ENCODE results near the gene S100P.

The S100P gene

DNA sequence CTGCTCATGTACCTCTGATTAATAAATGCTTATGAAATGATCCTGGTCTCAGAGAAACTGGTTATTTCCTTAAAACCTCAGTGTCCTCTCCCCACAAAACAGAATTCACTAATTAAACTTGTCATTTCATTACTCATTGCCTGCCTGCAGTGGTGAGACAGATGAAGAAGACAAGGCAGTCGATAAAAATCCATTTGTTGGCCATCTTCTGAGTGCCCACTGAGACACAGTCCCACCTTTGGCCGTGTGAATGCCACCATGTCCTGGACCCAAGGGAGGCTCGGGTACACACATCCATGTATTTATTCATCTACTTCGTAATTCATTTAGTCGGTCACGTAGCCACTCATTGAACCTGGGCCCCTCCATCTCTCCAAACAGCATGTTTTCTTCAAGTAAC is 3.5 kb downstream of the S100P start:
- no peak for DNase-seq (ENCODE audit: low spot score)

DNA sequence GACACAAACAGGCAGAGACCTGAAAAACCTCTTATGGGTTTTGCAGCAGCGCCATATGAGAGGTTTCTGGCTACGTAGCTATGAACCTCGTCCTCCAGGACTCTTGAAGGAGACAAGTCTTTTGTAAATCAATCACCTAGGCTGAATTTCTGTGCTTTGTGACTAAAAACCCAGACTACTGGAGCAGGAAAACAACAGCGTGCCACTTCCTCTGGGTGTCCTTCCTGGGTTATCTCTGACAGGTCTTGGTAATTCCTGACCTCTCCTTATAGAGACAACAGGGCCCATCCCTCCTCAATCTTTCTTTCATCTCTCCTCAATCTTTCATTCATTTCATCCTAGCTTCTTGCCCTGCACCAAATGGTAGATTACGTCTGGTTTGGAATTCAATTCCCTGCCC is 5.7 kb downstream of the S100P start:
- DNase-seq (ENCODE audit: low spot score) = no peak

DNA sequence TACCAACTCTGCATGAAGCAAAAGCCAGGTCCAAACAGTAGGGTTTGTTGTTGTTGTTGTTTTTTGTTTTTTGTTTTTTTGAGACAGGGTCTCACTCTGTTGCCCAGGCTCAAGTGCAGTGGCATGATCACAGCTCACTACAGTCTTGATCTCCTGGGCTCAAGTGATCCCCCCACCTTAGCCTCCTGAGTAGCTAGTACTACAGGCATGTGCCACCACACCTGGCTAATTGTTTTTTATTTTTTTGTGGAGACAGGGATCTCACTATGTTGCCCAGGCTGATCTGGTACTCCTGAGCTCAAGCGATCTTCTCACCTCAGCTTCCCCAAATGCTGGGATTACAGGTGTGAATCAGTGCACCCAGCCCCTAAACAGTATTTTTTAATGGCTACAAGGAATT is 6.2 kb downstream of the S100P start:
- DNase-seq (ENCODE audit: low spot score) = no peak

DNA sequence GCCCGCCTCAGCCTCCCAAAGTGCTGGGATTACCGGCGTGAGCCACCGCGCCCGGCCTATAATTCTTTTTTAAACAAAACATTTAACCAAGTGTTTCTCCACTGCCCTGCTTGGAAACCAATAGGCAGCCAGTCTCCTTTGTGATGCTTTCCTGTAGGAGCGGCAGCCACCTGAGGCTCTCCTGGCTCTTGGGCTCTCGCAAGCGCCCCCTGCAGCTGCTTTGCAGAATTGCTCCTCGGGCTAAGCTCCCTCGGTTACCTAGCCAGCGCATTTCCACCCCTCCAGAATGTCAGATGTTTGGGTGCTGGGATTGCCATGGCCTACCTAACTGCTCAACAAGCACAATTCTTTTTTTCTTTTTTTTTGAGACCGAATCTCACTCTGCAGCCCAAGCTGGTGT is 7.7 kb downstream of the S100P start:
- peak; percentile 63 for DNase-seq (ENCODE audit: low spot score)

DNA sequence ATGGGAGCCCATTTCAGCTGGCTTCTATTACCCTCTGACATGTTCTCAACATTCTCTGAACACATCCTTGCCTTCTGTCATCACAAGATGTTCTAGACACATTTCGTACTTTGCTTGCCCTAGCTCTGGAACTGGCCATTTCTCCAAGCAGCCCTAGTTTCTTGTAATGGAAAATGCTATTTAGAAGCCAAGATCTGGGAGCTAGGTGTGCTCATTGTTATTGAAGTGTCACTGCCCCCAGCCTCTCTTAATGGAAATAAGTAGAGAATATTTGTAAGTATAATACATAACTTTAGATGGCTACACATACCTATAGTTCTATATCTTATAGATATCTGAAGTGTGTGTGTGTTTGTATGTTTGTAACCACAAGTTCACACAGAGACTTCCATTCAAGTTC is 9.1 kb downstream of the S100P start:
- no peak for DNase-seq (ENCODE audit: low spot score)

DNA sequence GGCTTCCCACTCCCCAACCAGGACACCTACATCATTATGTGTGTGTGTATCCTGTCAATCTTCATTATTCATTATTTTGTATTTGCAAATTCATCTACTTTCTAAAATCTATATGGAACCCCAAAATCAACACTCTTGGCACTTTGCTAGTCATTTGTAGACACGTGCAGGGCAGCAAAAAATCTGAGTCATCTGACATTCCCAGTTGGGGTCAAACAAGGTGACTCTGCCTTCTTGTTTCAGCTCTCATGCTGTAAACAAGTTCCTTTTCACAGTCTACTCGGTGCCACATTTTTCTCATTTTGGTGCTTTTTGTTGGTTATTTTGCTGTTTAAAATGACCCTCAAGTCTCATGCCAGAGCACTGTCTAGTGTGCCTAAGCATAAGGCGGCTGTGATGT is 10.1 kb downstream of the S100P start:
- DNase-seq (ENCODE audit: low spot score) = no peak

DNA sequence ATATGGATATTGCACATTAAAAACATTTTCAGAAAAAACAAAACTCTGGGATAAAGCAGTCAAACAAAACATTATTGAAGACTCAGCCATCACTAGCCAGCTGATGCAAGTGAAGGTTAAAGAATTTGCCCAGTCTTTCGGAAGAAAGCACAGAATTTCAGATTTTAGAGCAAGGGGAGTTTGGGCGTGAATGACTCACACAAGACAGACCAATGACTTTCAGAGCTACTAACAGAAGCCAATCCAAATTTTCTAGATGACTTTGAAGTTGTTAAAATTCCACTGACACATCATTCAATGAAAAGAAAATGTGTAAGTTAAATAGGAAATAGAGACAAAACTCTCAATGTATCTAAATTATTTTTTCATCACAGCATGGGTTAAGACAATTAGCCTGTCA is 12.0 kb downstream of the S100P start:
- DNase-seq (ENCODE audit: low spot score) = no peak

DNA sequence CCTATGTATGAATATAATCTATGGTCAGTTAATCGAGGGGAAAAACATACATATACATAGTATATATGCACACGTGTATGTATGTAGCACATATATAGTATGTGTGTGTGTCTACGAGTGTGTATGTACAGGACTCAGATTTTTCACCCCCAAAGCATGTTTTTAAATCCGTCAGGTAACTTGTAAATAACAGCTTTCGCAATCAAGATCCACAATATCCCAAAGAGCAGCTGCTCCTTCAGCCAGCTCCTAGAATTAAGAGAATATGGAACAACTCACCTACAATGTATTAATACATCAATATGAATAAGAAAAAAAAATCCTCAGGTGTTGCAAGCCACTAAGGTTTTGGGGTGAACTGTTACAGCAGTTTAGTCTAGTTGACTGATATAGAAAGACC is 12.5 kb downstream of the S100P start:
- no peak for DNase-seq (ENCODE audit: low spot score)

DNA sequence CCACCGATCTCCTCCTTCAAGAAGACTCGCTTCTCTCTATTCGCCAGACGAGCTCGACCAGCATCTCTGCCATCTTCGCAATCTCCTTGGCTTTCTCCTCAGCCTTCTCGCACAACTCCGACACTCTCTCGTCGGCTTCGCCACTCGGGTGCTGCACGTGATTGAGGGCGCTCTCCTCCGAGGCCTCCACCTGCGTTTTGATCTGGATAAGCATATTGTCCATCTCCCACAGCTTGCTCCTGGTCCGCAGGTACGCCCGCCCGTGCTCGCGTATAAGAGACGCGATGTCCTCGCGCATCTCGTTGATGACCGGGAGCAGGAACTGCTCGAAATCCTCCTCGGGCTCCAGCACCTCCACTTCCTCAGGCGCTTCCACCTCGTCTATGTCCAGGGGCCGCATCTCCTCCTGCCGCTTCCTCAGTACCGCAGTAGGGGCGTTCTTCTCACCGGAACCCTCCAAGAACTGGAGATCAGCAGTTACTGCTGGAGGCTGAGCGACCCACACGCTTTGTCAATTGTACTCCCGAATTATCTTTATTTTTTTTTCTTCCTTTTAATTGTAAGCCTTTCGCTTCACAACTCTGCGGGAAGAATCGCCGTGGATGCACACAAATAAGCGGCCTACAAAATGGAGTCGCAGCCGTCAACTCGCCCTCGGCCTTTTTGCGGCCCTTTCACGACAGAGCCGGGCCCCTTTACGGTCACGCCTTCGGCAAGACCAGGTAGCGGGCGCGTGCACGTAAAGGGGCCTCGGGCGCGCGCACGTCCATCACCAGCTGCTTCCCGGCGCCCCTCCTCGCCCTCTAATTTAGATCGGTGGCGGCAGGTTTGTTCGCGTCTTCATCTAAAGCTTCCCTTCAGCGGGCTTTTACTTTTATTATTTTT is 15.8 kb downstream of the S100P start, which contains the start of gene MRFAP1L1:
Gene MRFAP1L1, minus strand, starts transcription at position 636 of the 885 bp plus-strand sequence. Its CDS starts 236 bp downstream, at position 400.
- DNase-seq (ENCODE audit: low spot score) = peak; percentile 79

DNA sequence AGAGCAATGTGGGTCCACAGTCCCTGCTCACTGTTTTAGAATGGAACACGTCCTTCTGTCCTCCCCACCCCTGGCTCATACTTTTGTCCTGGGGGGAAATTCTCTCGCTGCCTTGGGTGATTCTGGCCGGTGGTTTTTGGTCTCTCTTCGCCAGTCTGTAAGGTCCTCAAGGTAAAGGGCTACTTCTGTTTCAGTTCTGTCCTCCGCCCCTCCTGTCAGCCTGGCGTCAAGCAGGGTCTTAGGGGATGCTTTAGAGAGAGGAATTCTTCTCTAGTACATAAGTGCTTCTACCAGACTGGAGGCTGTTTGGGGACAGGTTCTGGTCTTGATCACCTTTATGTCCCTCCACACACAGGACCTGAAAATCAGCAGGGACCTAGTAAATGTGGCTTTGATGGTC is 16.6 kb downstream of the S100P start:
- DNase-seq (ENCODE audit: low spot score) = no peak

DNA sequence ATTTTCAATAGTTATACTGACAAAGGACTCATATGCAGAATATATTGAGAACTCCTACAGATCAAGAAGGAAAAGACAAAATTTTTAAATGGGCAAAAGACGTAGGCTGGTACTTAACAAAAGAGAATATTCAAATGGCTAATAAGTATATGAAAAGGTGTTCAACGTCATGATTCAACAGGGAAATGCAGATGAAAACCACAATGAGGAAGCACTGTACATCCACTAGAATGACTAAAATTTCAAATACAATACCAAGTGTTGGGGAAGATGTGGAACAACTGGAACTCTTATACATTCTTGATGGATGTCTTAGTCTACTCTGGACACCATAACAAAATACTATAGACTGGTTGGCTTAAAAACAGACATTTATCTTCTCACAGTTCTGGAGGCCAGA is 17.3 kb downstream of the S100P start:
- no peak for DNase-seq (ENCODE audit: low spot score)

DNA sequence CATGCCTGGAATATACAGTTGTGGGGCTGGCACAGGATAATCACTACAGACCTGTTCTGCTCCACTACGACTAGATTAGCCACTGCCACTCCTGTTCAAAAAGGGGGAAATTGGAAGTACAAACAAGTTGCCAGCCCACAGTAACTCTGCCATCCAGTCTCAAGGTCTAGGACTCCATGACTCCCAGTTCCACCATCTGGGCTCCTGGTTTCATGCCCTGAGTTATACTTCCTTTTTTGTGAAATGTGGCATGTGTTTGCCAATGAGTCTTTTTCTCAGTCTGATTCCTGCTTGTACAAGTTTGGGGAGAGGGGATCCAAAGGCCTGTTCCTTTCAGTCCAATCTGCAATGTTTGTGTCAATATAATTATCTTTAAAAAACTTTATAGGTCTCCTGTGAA is 21.3 kb downstream of the S100P start:
- DNase-seq (ENCODE audit: low spot score) = no peak

DNA sequence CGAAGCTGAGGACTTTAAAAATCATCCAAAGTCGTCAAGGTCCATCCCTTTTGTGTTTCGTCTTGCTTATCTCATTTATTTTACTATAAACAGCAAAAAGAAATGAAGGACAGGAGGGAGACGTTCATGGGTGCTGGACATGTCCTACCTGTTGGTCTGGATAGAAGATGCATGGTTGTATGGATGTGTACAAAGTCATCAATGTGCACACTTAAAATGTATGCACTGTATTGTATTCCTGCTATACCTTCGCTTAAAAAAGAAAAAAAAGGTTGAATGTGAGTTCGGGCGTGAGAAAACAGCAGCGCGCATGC is 22.0 kb downstream of the S100P start:
- no peak for DNase-seq (ENCODE audit: low spot score)

DNA sequence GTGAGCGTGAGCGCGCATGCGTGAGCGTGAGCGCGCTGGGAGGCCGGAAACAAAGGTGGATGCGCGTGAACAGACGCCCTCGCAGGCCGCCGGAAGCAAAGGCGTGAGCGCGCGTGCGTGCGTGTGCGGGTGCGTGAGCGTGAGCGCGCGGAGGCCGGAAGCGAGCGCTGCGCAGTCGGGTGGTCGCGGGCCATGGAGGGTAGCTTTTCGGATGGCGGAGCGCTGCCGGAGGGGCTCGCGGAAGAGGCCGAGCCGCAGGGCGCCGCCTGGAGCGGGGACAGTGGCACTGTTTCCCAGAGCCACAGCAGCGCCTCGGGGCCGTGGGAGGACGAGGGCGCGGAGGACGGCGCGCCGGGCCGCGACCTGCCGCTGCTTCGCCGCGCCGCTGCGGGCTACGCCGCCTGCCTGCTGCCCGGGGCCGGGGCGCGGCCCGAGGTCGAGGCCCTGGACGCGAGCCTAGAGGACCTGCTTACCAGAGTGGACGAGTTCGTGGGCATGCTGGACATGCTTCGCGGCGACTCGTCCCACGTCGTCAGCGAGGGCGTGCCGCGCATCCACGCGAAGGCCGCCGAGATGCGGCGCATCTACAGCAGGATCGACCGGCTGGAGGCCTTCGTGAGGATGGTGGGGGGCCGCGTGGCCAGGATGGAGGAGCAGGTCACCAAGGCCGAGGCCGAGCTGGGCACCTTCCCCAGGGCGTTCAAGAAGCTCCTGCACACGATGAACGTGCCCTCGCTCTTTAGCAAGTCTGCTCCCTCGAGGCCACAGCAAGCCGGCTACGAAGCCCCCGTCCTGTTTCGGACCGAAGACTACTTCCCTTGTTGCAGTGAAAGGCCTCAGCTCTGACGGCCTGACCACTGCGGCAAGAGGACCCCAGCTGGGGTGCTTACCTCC is 22.6 kb downstream of the S100P start, which contains the start of gene BLOC1S4:
Gene BLOC1S4, plus strand, starts transcription at position 157 of the 894 bp plus-strand sequence. Its CDS starts 36 bp downstream, at position 193.
- peak; percentile 96 for DNase-seq (ENCODE audit: low spot score)

DNA sequence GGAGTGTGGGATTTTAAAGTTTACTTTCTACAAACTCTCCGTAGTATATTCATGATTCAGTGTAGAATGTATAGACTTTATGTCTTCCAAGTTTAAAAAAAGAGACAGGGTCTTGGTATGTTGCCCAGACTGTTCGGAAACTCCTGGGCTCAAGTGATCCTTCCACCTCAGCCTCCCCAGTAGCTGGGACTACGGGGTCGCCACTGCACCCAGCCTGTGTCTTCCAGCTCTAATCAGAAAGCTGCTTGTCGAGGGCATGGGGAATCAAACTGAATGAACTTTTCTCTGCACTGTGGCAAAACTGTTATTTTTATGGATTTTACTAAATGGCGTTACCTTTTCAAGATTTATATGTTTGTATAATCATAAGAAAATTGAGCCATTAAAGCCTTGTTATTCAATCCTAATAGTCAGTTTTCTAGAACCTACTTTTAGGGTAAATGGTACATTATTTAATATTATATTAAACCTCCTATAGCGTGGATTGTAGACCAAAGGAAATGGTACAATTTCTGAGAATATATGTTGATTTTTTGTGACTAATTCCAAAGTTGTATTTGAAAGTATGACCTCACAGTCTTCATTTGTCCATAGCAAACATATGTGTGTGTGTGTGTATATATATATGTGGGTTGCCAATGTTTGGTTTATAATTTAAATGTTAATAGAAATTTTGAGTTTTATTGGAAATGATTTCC is 23.4 kb downstream of the S100P start:
- DNase-seq (ENCODE audit: low spot score) = no peak

DNA sequence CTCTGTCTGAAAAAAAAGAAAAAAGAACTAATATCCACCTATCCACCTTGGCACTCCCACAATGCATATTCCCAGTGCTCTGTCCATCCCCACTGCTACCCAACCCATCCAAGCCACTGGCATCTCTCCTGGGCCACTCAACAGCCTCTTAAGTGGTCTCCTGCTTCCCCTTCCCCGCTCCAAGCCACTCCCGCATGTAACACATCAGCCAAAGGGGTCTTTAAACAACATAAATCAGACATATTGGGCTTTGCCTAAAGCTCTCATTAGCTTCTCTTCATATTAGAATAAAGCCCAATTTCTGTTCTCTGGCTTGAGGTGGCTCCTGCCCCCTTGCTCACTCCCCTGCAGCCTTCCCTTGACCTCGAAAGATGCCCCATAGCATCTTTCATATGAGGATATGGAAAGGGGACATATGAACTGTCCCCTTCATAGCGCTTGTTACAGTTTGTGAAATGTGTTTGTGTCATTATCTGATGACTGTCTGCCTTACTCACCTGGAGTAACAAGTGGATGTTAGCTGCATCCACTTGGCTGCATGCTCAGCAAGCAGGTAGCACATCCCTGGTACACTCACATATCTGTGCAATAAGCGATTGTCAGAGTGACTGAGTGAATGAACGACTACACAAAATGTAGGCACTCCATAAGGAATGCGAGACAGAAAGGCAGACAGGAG is 25.4 kb downstream of the S100P start:
- DNase-seq (ENCODE audit: low spot score) = no peak

DNA sequence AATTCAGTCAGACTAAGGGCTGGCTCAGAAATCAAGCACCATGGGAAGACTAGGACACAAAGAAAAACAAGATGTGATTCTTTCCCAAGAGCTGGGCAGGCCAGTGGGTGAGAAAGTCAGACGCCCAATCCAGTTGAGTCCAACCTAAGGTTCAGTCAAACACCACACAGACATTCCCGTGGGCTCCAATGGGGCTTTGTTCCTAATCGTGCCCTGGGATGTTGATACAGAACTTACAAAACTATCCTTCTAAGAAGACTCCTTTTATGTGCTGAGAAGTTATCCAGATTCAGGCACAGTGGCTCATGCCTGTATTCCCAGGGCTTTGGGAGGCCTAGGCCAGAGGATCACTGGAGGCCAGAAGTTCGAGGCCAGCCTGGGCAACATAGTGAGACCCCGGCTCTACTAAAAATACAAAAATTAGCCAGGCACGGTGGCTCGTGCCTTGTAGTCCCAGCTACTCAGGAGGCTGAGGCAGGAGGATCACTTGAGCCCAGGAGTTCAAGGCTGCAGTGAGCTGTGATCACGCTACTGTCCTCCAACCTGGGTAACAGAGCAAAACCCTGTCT is 26.0 kb downstream of the S100P start:
- DNase-seq (ENCODE audit: low spot score) = no peak

DNA sequence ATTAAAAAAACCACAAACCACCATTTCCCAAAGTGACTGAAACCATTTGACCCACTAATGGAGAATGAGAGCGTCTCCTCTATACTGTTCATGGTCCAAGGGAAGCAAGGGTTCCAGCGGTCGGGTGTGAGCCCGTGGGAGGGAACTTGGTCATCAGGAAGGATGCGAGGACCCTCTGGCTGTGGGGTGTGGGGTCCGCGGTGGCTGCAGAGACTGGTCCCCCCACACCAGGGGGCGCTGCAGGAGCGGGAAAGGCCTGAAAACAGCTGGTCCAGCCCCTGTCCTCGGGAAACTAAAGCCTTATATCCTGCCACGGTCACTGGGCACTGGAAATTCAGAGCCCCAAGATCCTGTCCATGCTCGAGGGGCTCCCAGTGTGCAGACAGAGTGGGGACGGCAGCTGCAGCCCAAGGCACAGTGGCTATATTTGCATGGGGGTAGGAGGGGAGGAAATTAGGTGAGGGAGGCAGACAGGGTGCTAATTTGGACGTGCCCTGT is 26.6 kb downstream of the S100P start:
- peak; percentile 98 for DNase-seq (ENCODE audit: low spot score)

DNA sequence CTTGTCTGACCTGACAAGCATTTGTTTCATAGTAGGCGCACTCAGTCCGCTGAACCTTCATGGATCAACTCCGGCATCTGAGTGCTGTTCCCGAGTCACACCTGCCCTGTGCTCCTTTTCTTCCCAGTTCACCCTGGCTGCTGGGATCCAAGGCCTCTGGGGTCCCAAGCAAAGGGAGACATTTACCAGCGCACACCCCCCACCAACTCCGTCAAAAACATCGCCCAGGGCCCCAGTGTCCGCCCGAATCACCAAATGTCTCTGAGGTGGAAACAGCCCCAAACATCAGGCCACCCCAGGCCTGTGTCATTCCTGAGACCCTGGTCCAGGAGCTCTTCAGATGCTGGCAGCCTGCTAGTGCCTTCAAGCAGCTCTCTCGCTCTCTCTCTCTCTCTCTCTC is 27.4 kb downstream of the S100P start:
- DNase-seq (ENCODE audit: low spot score) = no peak

DNA sequence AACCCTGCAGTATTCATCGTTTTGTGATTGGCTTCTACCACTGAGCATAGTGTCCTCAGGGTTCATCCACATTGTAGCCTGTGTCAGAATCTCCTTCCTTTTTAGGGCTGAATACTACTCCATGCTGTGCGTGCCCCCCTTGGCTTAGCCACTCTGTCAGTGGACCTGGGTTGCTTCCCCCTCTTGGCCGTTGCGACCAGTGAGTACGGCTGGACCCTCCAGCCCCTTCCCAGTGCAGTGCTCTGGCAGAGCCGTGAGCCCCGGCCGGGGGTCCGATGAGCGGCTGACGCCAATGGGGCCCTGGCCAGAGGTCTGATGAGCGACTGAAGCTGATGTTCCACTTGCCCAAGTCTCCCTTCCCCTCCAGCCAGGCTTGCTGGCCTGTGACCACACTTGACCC is 29.2 kb downstream of the S100P start:
- DNase-seq (ENCODE audit: low spot score) = no peak

DNA sequence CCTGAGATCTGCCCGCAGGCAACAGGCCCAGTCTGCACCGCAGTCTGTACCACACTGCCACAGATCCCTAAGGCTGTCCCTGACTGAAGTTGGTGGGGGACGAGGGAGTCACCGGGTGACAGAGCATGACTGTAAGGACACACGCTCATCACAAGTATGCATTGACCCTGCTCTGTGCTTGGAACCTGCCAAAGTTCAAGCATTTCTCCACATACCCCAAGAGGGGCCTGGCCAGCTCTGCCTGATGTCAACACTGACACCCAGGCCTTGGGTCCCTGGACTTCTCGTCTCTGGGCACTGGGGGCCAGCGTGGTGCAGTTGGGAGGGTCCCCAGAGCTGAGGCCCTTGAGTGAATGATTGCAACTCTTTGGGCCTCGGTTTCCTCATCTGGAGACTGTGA is 30.2 kb downstream of the S100P start:
- DNase-seq (ENCODE audit: low spot score) = no peak
